ENCODE data around the gene PTPN4. TPM values are rescaled to one million over a fixed set of nuclear protein-coding genes. Genes with fewer than 3 reads are reported as not detected.

Gene PTPN4
- total RNA-seq, 2 experiments from 2014 or later, result 49.3 to 50.6 TPM

DNA sequence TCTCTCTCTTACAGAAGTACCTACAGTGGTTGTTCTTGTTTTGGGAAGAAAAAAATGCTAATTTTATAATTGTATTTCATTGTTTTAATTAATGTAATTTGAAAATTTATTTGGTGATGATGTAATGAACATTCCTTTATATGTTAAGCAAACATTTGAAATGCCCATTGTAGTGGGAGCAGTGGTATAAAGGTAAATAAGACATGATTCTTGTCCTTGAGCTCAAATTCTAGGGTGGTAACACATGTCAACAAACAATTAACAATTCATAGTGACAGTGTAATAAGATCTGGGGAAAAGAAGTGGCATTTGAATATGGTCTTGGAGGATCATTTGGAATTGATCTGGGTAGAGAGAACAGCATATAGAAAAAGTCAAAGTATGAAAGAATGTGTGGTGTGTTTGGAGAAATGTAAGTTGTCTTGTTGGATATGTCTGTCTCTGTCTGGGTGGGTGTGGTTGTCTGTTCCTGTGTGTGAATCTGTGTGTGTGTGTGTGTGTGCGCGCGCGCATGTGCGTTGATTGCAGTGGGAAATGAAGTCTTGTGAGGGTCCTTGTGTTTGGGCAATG lies 5.8 kb downstream of the PTPN4 start:
- Histone ChIP-seq H2AFZ (ENCODE audit: low read length) (no peak overlapping the region), H3K4me2 (ENCODE audit: low read length) (no peak overlapping the region), H3K79me2 (ENCODE audit: insufficient read depth, low read depth, low read length) (peaks cover 99% of the 10 kb centered on the region), H3K4me1 (ENCODE audit: insufficient read depth, low read length, poor library complexity, severe bottlenecking) (peaks cover 12% of the 10 kb centered on the region), H3K4me3 (ENCODE audit: low read depth, low read length, poor library complexity, severe bottlenecking) (no peak overlapping the region), H3K9me2 (ENCODE audit: insufficient read depth, low read length) (no peaks in the 10 kb centered on the region), H4K20me1 (ENCODE audit: insufficient read depth, low read length) (peaks cover 39% of the 10 kb centered on the region), H3K36me3 (ENCODE audit: insufficient read depth, low read length) (no peaks in the 10 kb centered on the region), H3K9me3 (ENCODE audit: low read length) (no peaks in the 10 kb centered on the region), H3K27ac (ENCODE audit: low read depth, low read length, poor library complexity, severe bottlenecking) (no peak overlapping the region)
- ChIA-PET CTCF (ENCODE audit: unreplicated experiment) (no interaction called here), POLR2A (interaction anchor here (0.6 to 1.0 kb wide), 2 partner anchors 9 to 522 kb away, joined by 4 to 5 read pairs; no protein-coding TSS in a partner anchor)
- no TSS peak for BruUV-seq (replicated peaks)
- DNase-seq (ENCODE audit: low spot score), result no peak
- intact Hi-C loops (cut with micrococcal nuclease; ENCODE audit: unreplicated experiment), result no loop called here
- TF ChIP-seq EZH2phosphoT487 (IDR thresholded peaks at IDR 0.05; ENCODE audit: borderline replicate concordance, low read depth, low read length), result no peak
- TF ChIP-seq, protein P1, sequence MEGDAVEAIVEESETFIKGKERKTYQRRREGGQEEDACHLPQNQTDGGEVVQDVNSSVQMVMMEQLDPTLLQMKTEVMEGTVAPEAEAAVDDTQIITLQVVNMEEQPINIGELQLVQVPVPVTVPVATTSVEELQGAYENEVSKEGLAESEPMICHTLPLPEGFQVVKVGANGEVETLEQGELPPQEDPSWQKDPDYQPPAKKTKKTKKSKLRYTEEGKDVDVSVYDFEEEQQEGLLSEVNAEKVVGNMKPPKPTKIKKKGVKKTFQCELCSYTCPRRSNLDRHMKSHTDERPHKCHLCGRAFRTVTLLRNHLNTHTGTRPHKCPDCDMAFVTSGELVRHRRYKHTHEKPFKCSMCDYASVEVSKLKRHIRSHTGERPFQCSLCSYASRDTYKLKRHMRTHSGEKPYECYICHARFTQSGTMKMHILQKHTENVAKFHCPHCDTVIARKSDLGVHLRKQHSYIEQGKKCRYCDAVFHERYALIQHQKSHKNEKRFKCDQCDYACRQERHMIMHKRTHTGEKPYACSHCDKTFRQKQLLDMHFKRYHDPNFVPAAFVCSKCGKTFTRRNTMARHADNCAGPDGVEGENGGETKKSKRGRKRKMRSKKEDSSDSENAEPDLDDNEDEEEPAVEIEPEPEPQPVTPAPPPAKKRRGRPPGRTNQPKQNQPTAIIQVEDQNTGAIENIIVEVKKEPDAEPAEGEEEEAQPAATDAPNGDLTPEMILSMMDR (conservative IDR thresholded peaks at IDR 0.05; ENCODE audit: low read length), result no peak

DNA sequence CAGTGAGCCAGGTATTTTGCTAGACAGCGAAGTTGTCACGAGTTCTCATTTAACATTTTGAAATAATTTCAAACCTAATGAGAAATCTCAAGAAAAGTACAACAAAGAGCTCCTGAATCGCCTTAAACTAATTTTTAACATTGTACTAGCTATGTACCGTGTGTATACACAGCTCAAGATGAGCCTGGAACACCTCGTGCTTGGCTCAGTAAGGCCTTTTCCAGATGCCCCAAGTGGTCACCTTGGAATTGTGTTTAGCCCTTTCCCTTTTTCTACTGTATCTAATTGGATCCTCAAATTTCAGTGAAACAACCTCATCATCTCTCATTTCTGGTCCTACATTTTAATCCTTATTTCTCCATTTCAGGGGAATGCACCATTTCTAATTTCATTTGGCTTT lies 7.2 kb downstream of the PTPN4 start:
- intact Hi-C loops (cut with micrococcal nuclease; ENCODE audit: unreplicated experiment), result no loop called here

DNA sequence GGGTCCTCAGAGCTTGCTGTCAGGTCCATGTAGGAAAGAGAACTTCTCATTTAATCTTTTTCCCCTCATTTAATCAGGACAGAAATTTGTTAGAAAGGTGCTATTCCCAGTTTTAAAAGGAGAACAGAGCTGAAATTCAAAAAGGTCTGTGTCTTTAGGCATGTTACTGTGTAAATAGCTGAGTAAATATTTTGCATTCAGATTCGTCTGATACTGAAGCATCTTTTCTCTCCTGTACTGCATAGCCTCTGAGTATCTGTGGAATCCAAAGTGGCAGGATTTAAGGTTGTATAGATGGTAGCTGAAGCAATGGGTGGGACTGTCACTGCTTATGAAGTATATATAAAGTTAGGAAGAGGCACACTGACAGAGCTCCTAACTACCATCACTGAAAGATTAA lies 9.0 kb downstream of the PTPN4 start:
- TF ChIP-seq, protein P1 (conservative IDR thresholded peaks at IDR 0.05; ENCODE audit: low read length), result no peak
- no peak for TF ChIP-seq EZH2phosphoT487 (IDR thresholded peaks at IDR 0.05; ENCODE audit: borderline replicate concordance, low read depth, low read length)
- Histone ChIP-seq H3K9me3 (ENCODE audit: low read length) (no peaks in the 10 kb centered on the region), H2AFZ (ENCODE audit: low read length) (no peak overlapping the region), H3K27ac (ENCODE audit: low read depth, low read length, poor library complexity, severe bottlenecking) (no peak overlapping the region), H3K79me2 (ENCODE audit: insufficient read depth, low read depth, low read length) (peaks cover 75% of the 10 kb centered on the region), H3K9me2 (ENCODE audit: insufficient read depth, low read length) (no peaks in the 10 kb centered on the region), H4K20me1 (ENCODE audit: insufficient read depth, low read length) (peaks cover 17% of the 10 kb centered on the region; the same call in 1 of the 2 replicates), H3K4me3 (ENCODE audit: low read depth, low read length, poor library complexity, severe bottlenecking) (no peak overlapping the region), H3K4me1 (ENCODE audit: insufficient read depth, low read length, poor library complexity, severe bottlenecking) (no peaks in the 10 kb centered on the region), H3K4me2 (ENCODE audit: low read length) (no peak overlapping the region), H3K36me3 (ENCODE audit: insufficient read depth, low read length) (no peaks in the 10 kb centered on the region)
- intact Hi-C loops (cut with micrococcal nuclease; ENCODE audit: unreplicated experiment), result no loop called here
- POLR2A ChIA-PET, result interaction anchor here (0.7 to 1.2 kb wide), 3 partner anchors 9 to 49 kb away, joined by 3 to 6 read pairs (median 3); partner anchors contain the start of gene PTPN4
- CTCF ChIA-PET (ENCODE audit: unreplicated experiment), result no interaction called here
- DNase-seq (ENCODE audit: low spot score), result no peak
- no TSS peak for BruUV-seq (replicated peaks)

More for the DNA sequence above, 7.2 kb downstream of the PTPN4 start:
- H3K79me2 ChIP-seq (ENCODE audit: insufficient read depth, low read depth, low read length), result peaks cover 89% of the 10 kb centered on the region
- H2AFZ ChIP-seq (ENCODE audit: low read length), result no peak overlapping the region
- no peaks in the 10 kb centered on the region for H3K36me3 ChIP-seq (ENCODE audit: insufficient read depth, low read length)
- peaks cover 12% of the 10 kb centered on the region for H3K4me1 ChIP-seq (ENCODE audit: insufficient read depth, low read length, poor library complexity, severe bottlenecking)
- BruUV-seq (replicated peaks), result no TSS peak
- no peak overlapping the region for H3K4me3 ChIP-seq (ENCODE audit: low read depth, low read length, poor library complexity, severe bottlenecking)
- DNase-seq (ENCODE audit: low spot score), result no peak
- H3K4me2 ChIP-seq (ENCODE audit: low read length), result no peak overlapping the region
- TF ChIP-seq, protein P1 (conservative IDR thresholded peaks at IDR 0.05; ENCODE audit: low read length), result no peak
- TF ChIP-seq EZH2phosphoT487 (IDR thresholded peaks at IDR 0.05; ENCODE audit: borderline replicate concordance, low read depth, low read length), result no peak
- H3K9me2 ChIP-seq (ENCODE audit: insufficient read depth, low read length), result no peaks in the 10 kb centered on the region
- POLR2A ChIA-PET, result no interaction called here
- H4K20me1 ChIP-seq (ENCODE audit: insufficient read depth, low read length), result peaks cover 32% of the 10 kb centered on the region
- no peak overlapping the region for H3K27ac ChIP-seq (ENCODE audit: low read depth, low read length, poor library complexity, severe bottlenecking)
- CTCF ChIA-PET (ENCODE audit: unreplicated experiment), result no interaction called here
- no peaks in the 10 kb centered on the region for H3K9me3 ChIP-seq (ENCODE audit: low read length)

All from OCI-LY7 (cell line).